ENCODE results near the gene DNAH2. TPM values are rescaled to one million over a fixed set of nuclear protein-coding genes. Genes with fewer than 3 reads are reported as not detected.

Gene DNAH2, protein sequence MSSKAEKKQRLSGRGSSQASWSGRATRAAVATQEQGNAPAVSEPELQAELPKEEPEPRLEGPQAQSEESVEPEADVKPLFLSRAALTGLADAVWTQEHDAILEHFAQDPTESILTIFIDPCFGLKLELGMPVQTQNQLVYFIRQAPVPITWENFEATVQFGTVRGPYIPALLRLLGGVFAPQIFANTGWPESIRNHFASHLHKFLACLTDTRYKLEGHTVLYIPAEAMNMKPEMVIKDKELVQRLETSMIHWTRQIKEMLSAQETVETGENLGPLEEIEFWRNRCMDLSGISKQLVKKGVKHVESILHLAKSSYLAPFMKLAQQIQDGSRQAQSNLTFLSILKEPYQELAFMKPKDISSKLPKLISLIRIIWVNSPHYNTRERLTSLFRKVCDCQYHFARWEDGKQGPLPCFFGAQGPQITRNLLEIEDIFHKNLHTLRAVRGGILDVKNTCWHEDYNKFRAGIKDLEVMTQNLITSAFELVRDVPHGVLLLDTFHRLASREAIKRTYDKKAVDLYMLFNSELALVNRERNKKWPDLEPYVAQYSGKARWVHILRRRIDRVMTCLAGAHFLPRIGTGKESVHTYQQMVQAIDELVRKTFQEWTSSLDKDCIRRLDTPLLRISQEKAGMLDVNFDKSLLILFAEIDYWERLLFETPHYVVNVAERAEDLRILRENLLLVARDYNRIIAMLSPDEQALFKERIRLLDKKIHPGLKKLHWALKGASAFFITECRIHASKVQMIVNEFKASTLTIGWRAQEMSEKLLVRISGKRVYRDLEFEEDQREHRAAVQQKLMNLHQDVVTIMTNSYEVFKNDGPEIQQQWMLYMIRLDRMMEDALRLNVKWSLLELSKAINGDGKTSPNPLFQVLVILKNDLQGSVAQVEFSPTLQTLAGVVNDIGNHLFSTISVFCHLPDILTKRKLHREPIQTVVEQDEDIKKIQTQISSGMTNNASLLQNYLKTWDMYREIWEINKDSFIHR (N-terminal part only)
- under 1 TPM in 3 of 4 donors, not detected in 1; under 0.01 to 0.22 (median 0.20) TPM for total RNA-seq

DNA sequence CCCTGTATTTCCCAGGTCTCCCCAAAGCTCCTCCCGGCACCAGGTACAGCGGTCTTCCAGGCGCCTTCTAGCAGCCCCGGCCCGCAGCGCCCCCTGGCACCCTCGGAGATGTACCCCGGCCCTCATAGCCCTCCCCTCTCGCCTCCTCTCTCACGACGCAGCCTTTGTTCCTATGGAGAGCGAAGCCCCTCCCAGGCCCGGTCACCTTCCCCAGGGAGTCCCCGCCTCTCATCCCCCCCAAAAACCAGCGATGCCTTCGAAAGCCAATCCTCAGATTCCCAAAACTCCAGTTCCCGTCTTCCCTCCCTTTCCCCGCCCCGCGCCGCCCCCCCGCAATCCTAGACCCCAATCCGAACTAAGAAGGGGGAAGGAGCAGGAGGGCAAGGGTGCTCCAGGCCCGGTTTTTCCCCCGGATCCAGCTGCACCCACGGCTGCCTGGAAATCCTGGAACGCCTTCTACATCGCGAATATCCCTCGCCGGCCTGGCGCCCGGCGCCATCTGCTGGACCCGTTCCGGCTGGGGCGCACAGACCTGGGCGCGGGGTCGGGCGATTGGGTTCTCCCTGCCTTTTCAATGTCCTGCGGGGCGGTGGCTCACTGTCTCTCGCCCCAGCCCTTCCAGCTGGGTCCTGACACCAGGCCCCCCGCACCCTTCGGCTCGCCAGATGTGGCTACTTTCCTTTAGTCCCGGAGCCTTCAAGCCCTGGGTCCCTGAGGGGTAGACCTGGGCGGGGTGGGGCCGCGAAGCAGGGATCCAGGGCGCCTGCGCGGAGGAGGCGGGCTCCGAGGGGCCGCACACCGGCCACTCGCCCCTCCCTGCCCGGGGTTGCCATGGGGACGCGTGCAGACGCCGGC, at the start of gene DNAH2:
Gene DNAH2 (plus strand): TSS at position 844 of the 855 bp plus-strand sequence. CDS start 1,991 bp downstream, outside the sequence.
- TF ChIP-seq POLR2A (IDR thresholded peaks at IDR 0.05) = peak in 1 of 2 donors; percentile 15
- TF ChIP-seq, protein P1, sequence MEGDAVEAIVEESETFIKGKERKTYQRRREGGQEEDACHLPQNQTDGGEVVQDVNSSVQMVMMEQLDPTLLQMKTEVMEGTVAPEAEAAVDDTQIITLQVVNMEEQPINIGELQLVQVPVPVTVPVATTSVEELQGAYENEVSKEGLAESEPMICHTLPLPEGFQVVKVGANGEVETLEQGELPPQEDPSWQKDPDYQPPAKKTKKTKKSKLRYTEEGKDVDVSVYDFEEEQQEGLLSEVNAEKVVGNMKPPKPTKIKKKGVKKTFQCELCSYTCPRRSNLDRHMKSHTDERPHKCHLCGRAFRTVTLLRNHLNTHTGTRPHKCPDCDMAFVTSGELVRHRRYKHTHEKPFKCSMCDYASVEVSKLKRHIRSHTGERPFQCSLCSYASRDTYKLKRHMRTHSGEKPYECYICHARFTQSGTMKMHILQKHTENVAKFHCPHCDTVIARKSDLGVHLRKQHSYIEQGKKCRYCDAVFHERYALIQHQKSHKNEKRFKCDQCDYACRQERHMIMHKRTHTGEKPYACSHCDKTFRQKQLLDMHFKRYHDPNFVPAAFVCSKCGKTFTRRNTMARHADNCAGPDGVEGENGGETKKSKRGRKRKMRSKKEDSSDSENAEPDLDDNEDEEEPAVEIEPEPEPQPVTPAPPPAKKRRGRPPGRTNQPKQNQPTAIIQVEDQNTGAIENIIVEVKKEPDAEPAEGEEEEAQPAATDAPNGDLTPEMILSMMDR (IDR thresholded peaks at IDR 0.05) = peak in 3 of 6 experiments; percentile 25 to 47 (median 41)
- peak within 1 kb of the TSS in 1 of 3 donors; percentile 18 for H3K27ac ChIP-seq
- H3K4me3 ChIP-seq (replicated peaks in 1 of 3) = peak within 1 kb of the TSS in 2 of 3 donors; percentile 7 to 49
- no peaks in the 10 kb centered on the region for H3K36me3 ChIP-seq
- 2% methylated on average over 42 to 54 of the region's 64 CpGs for WGBS, 2 donors
- H3K27me3 ChIP-seq = no peaks in the 10 kb centered on the region
- intact Hi-C loops (cut with DNase I) = no loop called here
- peaks cover 16% of the 10 kb centered on the region in 2 donors for H3K4me1 ChIP-seq
- peak; percentile 82 to 87 for DNase-seq
- no peaks in the 10 kb centered on the region for H3K9me3 ChIP-seq

DNA sequence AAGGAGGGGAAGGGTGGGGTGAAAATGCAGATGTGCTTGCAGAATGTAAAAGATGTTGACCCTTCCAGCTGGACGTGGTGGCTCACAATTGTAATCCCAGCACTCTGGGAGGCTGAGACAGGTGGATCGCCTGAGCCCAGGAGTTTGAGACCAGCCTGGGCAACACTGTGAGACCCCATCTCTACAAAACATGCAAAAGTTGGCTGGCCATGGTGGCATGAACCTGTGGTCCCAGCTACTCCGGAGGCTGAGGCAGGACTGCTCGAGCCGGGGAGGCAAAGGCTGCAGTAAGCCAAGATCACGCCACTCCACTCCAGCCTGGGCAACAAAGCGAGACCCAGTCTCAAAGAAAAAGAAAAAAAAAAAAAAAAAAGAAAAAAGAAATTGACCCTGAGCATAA, 49.1 kb upstream of the DNAH2 start:
- WGBS, 2 donors = 92 to 94% methylated on average over 7 of the region's 7 CpGs
- Histone ChIP-seq H3K4me1 (peaks cover 3 to 7% of the 10 kb centered on the region in 2 donors), H3K27me3 (no peaks in the 10 kb centered on the region), H3K36me3 (peaks cover 24 to 40% of the 10 kb centered on the region in 2 donors), H3K4me3 (replicated peaks in 1 of 3) (no peak overlapping the region), H3K27ac (no peak overlapping the region), H3K9me3 (no peaks in the 10 kb centered on the region)
- intact Hi-C loops (cut with DNase I) = no loop called here
- TF ChIP-seq, protein P1 (IDR thresholded peaks at IDR 0.05) = no peak
- no peak for TF ChIP-seq POLR2A (IDR thresholded peaks at IDR 0.05)
- DNase-seq = no peak

DNA sequence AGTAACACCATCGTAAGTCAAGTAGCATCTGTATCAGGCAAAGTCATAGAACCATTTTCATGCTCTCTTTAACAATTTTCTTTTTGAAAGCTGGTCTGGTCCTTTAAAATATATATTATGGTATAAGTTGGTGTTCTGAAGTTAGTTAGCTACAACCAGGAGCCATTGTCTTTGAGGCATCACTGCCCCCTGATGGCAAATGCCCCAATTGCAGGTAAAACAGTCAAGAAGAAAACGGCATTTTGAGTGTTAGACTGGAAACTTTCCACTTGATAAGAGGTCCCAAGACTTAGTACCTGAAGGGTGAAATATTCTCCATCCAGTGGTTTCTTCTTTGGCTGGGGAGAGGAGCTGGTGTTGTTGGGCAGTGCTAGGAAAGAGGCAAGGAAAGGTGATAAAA, 44.3 kb upstream of the DNAH2 start:
- no peak for DNase-seq
- TF ChIP-seq, protein P1 (IDR thresholded peaks at IDR 0.05) = peak in 1 of 6 experiments; percentile 25
- no peak for TF ChIP-seq POLR2A (IDR thresholded peaks at IDR 0.05)
- intact Hi-C loops (cut with DNase I) = no loop called here
- Histone ChIP-seq H3K4me3 (replicated peaks in 1 of 3) (no peak overlapping the region), H3K9me3 (no peaks in the 10 kb centered on the region), H3K36me3 (peaks cover 45 to 62% of the 10 kb centered on the region in 2 donors), H3K4me1 (no peaks in the 10 kb centered on the region), H3K27ac (no peak overlapping the region), H3K27me3 (no peaks in the 10 kb centered on the region)
- WGBS, 2 donors = 89 to 95% methylated on average over 2 of the region's 2 CpGs

DNA sequence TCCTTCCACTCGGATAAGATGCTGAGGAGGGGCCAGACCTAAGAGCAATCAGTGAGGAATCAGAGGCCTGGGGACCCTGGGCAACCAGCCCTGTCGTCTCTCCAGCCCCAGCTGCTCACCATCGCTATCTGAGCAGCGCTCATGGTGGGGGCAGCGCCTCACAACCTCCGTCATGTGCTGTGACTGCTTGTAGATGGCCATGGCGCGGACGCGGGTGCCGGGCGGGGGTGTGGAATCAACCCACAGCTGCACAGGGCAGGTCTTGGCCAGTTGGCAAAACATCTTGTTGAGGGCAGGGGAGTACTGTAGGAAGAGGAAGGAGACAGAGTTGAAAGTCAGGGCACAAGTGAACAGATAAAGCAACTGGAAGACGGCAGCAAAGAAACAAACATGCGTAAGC, 42.6 kb upstream of the DNAH2 start:
- intact Hi-C loops (cut with DNase I) = no loop called here
- no peaks in the 10 kb centered on the region for H3K9me3 ChIP-seq
- no peak overlapping the region for H3K27ac ChIP-seq
- no peak for DNase-seq
- H3K4me3 ChIP-seq (replicated peaks in 1 of 3) = no peak overlapping the region
- H3K27me3 ChIP-seq = no peaks in the 10 kb centered on the region
- WGBS, 2 donors = 89 to 90% methylated on average over 11 to 14 of the region's 14 CpGs
- TF ChIP-seq, protein P1 (IDR thresholded peaks at IDR 0.05) = no peak
- TF ChIP-seq POLR2A (IDR thresholded peaks at IDR 0.05) = no peak
- H3K36me3 ChIP-seq = peaks cover 36 to 47% of the 10 kb centered on the region in 2 donors
- H3K4me1 ChIP-seq = no peaks in the 10 kb centered on the region
